ENCODE data around the gene SPATA20.

GRCh38 chr17:50554201-50554600 lies 7.2 kb downstream of the SPATA20 start:
- TF ChIP-seq CTCF (IDR thresholded peaks at IDR 0.05), result no peak
- TF ChIP-seq POLR2A (IDR thresholded peaks at IDR 0.05), result no peak
- TF ChIP-seq POLR2AphosphoS5 (IDR thresholded peaks at IDR 0.05), result no peak
- TF ChIP-seq EP300 (IDR thresholded peaks at IDR 0.05; ENCODE audit: low read depth), result no peak
